NCI-H187 treated with DMSO at 0.1 percent for 48 hours (cell line): ENCODE results near the gene ARHGEF17.

Experiments
- DNase-seq: peaks from one replicate; lab custom pipeline; 2025; lab: John Stamatoyannopoulos, UW

The ARHGEF17 gene

DNA sequence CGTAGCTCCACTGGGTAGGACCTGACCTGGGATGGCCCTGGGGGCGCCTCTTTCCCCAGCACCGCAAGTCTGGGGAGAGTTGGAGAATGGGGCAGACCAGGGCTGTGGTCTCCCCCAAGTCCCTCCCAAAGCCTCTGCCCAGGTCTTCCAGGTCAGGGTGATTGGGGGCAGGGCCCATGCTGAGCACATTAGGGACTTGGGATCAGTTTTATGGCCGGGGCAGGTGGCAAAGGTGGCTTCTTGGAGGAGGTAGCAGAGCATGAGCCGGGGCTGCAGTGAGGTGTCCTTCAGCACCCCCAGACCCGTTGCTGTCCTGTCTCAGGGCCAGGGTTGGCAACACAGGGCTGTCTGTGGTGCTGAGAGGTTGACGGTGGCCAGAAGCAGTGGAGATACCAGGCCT is 74.1 kb downstream of the ARHGEF17 start:
- no peak for DNase-seq

DNA sequence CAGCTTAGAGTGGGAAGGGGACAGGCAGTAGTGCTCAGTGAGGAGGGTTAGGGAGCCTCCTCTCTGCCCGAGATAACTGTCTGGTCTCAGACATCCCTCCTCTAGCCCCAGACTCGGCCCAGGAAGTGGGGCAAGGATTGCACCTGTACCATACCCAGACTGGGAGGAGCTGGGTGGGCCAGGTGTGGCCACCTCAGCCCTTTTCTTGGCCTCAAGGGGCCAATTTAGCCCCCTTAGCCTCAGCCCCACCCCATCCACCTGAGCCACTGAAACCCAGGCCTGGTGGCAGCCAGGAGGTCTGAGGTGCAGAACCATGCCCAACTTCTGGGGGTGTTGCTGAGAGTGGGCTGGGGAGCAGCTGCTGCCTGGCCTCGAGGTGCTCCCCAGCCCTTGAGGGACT is 74.7 kb downstream of the ARHGEF17 start:
- no peak for DNase-seq

- no peak for DNase-seq
Measured at GRCh38 chr11:73383249-73384124, 75.4 kb downstream of the ARHGEF17 start.

GRCh38 chr11:73384125-73384441 is 76.0 kb downstream of the ARHGEF17 start:
- DNase-seq, result no peak

GRCh38 chr11:73384531-73384871 is 76.4 kb downstream of the ARHGEF17 start:
- no peak for DNase-seq

DNA sequence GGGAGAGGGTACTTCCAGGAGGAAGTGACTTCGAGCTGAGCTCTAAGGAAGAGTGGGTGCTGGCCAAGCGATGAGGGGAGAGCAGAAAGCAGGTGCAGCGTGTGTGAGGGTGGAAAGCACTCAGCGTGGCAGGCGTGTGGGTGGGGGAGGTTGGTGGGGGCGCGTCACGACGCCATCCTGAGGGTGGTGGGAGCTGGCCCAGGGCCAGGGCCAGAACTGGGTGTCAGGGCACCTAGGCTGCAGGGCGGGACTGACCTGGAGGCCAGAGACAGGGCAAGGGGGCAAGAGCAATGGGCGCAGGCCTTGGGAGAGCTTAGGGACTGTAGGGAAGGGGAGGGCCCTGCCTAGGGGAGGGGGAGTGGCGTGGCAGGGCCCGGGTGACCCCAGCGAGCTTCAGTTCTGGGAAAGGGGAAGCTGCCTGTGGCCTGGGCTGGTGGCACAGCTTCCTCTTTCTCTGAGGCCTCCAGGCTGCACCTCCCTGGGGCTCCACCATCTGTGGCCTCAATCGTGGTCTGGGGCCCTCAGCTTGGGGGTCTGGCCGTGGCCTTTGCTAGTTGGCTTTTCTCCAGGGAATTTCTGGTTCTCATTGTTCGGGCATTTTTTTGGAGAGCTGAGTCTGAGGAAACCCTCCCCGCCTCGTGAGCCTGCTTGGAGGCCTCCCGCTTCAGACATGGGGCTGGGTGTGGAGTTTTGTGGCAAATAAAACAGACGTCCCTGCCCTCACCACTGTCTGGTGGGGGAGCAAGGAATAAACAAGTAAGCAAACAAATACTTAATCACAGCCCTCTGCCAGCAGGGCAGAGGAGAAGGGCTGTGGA is 77.0 kb downstream of the ARHGEF17 start:
- no peak for DNase-seq

DNA sequence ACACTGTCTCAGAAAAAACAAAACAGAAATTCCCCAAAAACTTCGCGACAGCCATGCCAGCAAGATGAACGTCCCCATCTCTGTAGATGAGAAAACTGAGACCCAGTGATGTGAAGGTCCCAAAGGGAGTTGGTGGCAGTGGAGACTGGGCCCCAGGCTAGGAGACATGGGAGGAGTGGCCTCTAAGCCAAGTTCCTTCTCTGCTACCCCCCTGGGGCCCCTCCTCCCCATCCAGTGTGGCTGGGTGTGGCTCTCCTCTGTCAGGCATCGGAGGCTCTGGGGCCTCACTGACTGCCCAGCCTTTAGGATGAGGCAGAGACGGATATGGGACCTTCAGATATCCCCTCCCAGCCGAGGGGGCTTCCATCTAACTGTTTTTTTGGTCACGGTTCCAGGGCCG is 77.9 kb downstream of the ARHGEF17 start:
- no peak for DNase-seq

DNA sequence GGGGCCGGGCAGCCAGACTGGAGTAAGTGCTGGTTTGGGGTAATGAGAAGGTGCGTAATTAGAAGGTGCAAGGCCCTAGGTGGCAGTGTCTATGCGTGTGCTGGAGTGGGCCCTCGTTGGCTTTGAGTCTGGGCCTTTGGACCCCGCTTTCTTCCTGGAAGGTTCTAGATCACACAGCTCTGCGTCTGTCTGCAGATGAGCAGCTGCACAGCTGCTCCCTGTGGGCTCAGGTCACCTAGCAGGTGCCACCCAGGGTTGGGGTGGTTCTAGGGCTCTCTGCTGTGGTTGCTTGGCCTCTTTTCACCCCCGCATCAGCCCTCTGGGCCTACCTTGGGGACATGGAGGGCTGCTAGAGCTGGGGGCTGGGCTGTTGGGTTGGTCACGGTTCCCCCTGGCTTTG is 78.5 kb downstream of the ARHGEF17 start:
- DNase-seq, result no peak

DNA sequence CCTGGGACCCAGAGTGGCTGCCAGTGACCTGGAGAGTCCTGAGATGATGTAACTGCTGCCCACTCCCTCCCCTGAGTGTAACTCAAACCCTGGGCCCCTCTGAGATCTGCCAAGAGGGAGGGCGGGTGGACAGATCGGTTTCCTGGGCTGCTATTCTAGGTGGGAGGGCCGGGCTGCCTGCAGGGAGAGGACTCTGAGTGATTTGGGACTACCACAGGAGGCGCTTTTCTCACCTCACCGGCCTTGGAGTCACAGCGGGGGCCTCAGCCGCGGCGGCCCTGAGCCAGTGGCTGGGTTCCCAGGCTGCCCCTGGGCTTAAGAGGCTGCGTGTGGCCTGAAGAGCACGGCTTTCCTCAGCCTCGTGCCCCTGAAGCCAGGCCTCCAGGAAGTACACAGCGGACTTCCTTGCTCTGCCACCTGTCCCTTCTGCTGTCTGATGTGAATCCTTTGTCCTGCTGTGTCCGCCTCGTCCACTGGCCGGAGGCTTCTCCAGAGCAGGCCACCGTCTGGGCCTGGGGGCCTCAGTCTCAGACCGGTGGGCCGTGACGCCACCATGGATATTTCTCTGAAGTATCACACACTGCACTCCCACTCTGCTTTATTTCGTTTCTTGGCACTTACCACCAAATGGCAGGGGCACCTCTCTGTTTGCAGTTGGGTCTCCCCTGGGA is 79.7 kb downstream of the ARHGEF17 start:
- no peak for DNase-seq

- DNase-seq, result no peak
Measured at GRCh38 chr11:73388265-73389133, 80.4 kb downstream of the ARHGEF17 start.

DNA sequence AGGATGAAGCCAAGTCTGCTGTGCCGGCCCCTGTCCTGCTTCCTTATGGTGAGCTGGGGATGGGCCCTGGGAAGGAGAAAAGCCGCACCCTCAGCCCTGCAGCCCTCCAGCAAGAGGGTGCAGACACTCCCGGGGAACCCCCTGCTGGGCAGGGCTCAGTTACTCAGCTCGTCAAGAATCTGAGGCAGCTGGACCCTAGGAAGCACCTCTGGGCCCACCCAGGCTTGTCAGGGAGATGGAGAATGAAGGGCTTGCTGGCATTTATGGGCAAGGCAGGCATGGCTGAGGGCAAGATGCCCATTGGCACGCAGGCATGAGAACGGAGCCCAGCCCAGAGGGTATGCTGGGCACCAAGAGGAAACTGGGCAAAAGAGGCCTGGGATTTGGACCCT is 81.1 kb downstream of the ARHGEF17 start:
- DNase-seq, result no peak

DNA sequence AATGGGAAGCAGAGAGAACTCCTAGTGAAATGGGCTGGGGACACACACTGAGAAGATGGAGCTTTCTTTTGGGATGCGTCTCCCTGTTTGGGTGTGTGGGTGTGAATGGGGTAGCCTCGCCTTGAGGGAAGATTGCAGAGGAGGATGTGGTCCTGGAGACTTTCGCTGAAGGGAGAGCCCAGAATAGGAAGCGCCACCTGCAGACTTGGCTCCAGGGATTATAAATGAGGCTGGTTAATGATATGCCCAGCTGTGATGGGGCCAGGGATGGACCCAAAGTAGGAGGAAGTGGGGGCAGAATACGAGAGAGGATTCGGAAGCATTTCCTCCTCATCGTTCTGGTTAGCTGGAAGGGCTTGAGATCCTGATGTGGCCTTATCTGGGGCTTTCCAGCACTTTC is 81.8 kb downstream of the ARHGEF17 start:
- no peak for DNase-seq

DNA sequence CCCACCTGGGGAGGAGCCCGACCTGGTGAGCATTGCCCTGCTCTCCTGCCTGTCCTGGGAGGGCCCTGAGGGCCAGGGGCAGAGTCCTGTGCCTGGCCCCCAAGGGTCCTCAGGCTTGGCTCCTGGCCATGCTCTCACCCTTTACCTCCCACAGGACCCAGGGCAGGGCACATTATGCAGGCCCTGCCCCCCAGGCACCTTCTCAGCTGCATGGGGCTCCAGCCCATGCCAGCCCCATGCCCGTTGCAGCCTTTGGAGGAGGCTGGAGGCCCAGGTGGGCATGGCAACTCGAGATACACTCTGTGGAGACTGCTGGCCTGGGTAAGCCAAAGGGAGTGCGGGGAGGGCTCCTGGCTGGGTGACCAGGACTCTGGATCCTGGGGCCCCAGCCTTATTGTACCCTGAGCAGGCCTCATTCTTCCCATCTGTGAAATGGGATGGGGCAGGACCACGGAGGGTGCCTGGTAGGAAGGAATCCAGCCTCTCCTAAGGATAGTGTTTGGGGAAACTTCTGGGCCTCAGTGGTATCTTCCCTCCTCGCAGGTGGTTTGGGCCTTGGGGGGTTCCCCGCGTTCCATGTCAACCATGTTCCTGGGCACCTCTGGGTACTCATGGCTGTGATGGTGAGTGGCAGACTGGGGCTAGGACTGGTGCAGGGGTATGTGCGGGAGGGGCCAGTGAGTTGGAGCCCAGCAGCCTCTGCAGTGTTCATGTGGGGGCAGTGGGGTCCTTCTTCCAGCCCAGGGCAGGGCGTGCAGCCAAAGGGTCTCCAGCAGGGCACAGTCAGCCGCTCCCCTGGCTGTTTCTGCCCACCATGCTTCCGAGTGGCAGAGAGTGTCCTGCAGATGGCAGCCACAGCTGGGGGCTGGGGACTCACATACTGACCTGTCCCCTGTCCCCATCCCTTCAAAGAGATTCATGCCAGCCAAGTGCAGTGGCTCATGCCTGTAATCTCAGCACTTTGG is 82.8 kb downstream of the ARHGEF17 start:
- DNase-seq, result no peak

DNA sequence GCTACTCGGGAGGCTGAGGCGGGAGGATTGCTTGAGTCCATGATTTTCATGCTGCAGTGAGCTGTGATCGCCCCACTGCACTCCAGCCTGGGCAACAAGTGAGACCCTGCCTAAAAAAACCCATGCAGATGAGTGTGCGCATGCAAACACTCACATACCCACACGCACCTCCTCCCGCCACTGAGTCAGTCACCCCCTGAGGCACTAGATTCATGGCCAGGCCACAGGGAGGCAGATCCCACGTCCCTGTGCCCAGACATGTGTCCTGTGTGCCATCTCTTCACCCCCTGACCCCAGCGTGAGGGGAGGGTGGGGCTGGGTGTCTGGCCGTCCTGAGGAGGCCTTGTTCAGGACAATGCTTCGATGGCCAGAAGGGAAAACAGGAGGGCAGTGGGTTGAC is 83.6 kb downstream of the ARHGEF17 start:
- no peak for DNase-seq

- no peak for DNase-seq
Measured at GRCh38 chr11:73392108-73393010, 84.3 kb downstream of the ARHGEF17 start.

DNA sequence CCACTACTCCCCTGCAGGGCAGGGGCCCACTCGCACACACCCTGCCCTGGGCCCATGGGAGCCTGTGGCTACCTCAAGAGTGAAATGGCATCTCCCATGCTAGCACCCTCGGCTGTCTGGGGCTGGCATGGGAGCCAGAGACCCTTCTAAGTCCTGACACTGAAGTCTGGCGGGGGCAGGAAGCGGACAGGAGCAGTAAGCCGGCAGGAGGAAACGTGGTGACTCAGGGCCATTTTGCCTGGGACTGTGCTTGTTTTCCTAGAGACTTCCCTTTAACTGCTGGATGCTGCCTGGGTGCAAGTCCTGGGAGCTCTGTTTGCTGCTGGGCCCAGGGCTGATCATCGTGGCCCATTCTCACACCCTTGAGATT is 84.9 kb downstream of the ARHGEF17 start:
- DNase-seq, result no peak

- no peak for DNase-seq
Measured at GRCh38 chr11:73393479-73394415, 85.7 kb downstream of the ARHGEF17 start.

DNA sequence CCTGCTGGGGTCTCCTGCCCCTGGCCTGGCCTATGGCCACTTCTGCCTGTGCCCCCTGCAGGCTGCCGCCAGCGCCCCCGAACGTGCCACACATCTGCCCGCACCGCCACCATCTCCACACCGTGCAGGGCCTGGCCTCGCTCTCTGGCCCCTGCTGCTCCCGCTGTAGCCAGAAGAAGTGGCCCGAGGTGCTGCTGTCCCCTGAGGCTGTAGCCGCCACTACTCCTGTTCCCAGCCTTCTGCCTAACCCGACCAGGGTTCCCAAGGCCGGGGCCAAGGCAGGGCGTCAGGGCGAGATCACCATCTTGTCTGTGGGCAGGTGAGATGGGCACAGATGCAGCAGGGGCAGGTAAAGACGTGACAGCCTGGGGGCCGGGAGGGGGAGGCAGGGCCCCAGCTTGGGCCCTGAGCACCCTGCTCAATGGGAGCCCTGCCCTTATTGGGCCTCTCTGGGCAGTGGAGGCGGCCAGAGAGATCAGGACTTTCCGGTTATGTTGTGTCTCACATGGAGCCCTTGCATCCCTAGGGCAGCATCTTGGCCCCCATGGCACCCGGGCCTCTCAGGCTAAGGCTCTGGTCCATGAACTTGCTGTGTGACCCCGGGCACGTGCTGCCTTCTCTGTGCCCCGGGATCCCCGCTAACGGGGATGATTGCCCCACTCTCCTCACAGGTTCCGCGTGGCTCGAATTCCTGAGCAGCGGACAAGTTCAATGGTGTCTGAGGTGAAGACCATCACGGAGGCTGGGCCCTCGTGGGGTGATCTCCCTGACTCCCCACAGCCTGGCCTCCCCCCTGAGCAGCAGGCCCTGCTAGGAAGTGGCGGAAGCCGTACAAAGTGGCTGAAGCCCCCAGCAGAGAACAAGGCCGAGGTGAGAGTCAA is 86.6 kb downstream of the ARHGEF17 start:
- DNase-seq, result no peak
